ENCODE results near the gene TRAF3IP3. TPM values are rescaled to one million over a fixed set of nuclear protein-coding genes. Genes with fewer than 3 reads are reported as not detected.

The TRAF3IP3 gene
- total RNA-seq, 4 donors from 2014 or later = 1.6 to 3.1 (median 2.0) TPM; not detected in 1

DNA sequence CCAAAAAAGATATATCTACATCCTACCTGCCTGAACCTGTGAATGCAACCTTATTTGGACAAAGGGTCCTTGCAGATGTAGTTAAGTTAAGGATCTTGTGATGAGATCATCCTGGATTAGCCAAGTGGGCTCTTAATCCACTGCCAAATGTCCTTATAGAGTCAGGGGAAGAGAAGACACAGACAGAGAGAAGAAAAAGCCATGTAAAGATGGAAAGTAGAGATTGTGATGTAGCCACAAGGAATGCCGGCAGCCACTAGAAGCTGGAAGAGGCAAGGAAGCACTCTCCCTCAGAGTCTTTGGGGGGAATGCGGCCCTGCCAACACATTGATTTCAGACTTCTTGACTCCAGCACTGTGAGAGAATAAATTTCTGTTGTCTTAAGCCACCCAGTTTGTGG lies 35.0 kb upstream of the TRAF3IP3 start:
- DNase-seq (ENCODE audit: low spot score in 2 of 2) = no peak
- H3K27ac ChIP-seq = no peak overlapping the region
- TF ChIP-seq, protein P1, sequence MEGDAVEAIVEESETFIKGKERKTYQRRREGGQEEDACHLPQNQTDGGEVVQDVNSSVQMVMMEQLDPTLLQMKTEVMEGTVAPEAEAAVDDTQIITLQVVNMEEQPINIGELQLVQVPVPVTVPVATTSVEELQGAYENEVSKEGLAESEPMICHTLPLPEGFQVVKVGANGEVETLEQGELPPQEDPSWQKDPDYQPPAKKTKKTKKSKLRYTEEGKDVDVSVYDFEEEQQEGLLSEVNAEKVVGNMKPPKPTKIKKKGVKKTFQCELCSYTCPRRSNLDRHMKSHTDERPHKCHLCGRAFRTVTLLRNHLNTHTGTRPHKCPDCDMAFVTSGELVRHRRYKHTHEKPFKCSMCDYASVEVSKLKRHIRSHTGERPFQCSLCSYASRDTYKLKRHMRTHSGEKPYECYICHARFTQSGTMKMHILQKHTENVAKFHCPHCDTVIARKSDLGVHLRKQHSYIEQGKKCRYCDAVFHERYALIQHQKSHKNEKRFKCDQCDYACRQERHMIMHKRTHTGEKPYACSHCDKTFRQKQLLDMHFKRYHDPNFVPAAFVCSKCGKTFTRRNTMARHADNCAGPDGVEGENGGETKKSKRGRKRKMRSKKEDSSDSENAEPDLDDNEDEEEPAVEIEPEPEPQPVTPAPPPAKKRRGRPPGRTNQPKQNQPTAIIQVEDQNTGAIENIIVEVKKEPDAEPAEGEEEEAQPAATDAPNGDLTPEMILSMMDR (IDR thresholded peaks at IDR 0.05) = no peak
- TF ChIP-seq POLR2AphosphoS5 (IDR thresholded peaks at IDR 0.05) (no peak), EP300 (IDR thresholded peaks at IDR 0.05) (no peak), POLR2A (IDR thresholded peaks at IDR 0.05) (no peak)
- H3K36me3 ChIP-seq = no peaks in the 10 kb centered on the region
- H3K9me3 ChIP-seq = no peaks in the 10 kb centered on the region
- WGBS = 83% methylated on average over 2 of the region's 2 CpGs
- H3K27me3 ChIP-seq = no peaks in the 10 kb centered on the region
- peaks cover 32% of the 10 kb centered on the region for H3K4me1 ChIP-seq
- no peak overlapping the region for H3K4me3 ChIP-seq

DNA sequence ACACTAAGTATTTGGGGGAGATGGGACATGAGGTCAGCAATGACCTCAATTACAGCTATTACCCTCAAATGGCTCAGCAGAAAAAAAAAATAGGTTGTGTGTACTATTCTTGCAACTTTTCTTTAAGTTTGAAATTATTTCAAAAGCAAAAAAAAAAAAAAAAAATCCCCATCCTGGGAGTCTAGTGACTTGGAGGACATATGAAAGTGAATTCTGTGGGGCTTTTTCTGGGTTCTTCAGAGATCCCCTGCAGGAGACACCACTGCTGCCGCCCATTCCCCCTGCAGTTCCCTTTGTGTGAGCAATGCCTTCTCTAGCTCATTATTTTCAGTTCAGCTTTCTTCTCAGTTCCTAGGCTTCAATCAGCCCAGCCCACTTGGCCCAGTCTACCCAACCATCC lies 34.5 kb upstream of the TRAF3IP3 start:
- Histone ChIP-seq H3K27ac (no peak overlapping the region), H3K9me3 (no peaks in the 10 kb centered on the region), H3K36me3 (no peaks in the 10 kb centered on the region), H3K27me3 (no peaks in the 10 kb centered on the region), H3K4me1 (peaks cover 32% of the 10 kb centered on the region), H3K4me3 (no peak overlapping the region)
- DNase-seq (ENCODE audit: low spot score in 2 of 2) = no peak
- TF ChIP-seq EP300 (IDR thresholded peaks at IDR 0.05) (no peak), POLR2A (IDR thresholded peaks at IDR 0.05) (no peak), POLR2AphosphoS5 (IDR thresholded peaks at IDR 0.05) (no peak)
- TF ChIP-seq, protein P1 (IDR thresholded peaks at IDR 0.05) = no peak
- 83% methylated on average over 1 of the region's 1 CpG for WGBS

DNA sequence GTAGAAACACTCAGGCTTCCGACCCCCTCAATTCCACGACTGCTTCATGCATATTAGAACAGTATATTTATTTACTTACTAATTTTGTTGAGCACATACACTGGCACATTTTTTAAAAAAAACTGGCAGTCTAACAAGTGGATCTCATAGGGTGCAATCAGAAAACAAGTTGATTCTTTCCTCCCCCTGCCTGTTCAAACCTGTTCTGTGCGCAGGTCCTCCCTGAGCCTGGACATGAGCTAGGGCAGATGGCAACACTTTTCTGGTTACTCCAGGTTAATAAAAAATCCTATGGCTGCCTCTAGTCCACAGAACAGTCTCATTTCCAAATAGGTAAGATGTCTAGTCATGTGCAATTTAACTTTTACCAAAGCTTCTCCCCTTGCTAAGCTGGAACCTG lies 32.6 kb upstream of the TRAF3IP3 start:
- Histone ChIP-seq H3K27ac (no peak overlapping the region), H3K9me3 (no peaks in the 10 kb centered on the region), H3K4me1 (peaks cover 32% of the 10 kb centered on the region), H3K4me3 (no peak overlapping the region), H3K36me3 (no peaks in the 10 kb centered on the region), H3K27me3 (no peaks in the 10 kb centered on the region)
- WGBS = 61% methylated on average over 3 of the region's 3 CpGs
- TF ChIP-seq POLR2AphosphoS5 (IDR thresholded peaks at IDR 0.05) (no peak), EP300 (IDR thresholded peaks at IDR 0.05) (no peak), POLR2A (IDR thresholded peaks at IDR 0.05) (no peak)
- TF ChIP-seq, protein P1 (IDR thresholded peaks at IDR 0.05) = no peak
- DNase-seq (ENCODE audit: low spot score in 2 of 2) = no peak

DNA sequence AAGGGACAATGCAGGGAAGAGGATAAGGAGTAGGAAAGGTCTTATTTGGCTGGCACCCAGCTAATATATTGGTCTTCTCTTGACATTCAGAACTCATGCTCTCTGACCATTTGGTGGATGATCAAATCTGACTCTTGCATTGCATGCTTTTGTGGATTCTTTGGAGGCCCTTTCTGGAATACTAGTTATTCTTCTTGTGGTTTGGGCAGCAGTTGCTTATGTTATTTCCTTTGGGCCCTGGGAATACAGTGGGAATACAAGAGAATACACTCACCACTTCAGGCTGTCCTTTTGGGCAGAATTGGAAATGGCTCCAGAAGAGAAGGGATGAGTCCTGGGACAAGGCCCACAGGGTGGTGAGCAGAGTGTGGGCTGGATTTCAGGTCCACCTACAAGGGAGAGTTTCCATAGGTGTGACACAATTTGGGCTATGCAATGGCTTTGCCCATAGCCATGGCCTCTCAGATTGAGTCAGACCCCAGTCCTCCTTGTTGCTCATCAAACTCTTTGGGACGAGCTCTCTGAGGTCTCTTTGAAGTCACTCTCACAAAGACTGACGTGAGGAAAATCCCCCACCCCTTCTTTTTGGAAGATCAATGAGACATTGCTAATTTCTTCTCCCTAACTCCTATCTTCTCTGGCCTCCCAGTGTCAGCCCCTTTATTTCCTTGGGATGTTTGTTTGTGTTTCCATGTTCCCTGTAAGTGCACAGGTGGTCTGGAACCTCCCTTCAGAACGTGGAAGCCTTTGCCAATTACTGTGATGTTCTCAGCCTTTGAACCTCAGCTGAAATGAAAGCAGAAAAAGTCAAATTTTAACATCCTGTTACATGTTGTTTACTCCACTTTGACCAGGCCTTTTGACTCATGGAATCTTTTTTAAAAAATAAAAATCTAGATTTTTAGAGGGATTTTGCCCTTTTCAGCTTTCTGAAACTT lies 31.8 kb upstream of the TRAF3IP3 start:
- WGBS = 78% methylated on average over 3 of the region's 3 CpGs
- H3K4me3 ChIP-seq = no peak overlapping the region
- H3K27ac ChIP-seq = no peak overlapping the region
- no peaks in the 10 kb centered on the region for H3K36me3 ChIP-seq
- H3K27me3 ChIP-seq = no peaks in the 10 kb centered on the region
- TF ChIP-seq POLR2A (IDR thresholded peaks at IDR 0.05) (no peak), POLR2AphosphoS5 (IDR thresholded peaks at IDR 0.05) (no peak)
- TF ChIP-seq, protein P1 (IDR thresholded peaks at IDR 0.05) = no peak
- peaks cover 32% of the 10 kb centered on the region for H3K4me1 ChIP-seq
- no peaks in the 10 kb centered on the region for H3K9me3 ChIP-seq
- no peak for DNase-seq (ENCODE audit: low spot score in 2 of 2)

DNA sequence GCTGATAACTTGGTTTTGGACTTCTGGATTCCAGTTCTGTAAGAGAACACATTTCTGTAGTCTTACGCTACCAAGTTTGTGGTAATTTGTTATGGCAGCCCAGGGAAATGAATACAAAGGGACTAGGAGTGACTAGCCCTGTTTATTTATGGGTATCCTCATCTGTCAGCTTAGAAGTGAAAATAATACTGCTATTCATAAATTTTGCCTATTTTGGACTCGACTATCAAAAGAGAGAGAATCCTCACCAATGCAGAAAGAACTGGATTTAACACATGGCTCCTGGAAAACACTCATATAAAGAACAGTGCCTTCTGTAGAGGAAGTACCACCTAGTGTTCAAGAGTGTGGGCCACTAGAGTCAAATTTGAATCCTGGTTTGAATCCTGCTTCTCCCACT lies 28.6 kb upstream of the TRAF3IP3 start:
- DNase-seq (ENCODE audit: low spot score in 2 of 2) = no peak
- H3K27ac ChIP-seq = no peak overlapping the region
- no peaks in the 10 kb centered on the region for H3K9me3 ChIP-seq
- TF ChIP-seq EP300 (IDR thresholded peaks at IDR 0.05) (no peak), POLR2A (IDR thresholded peaks at IDR 0.05) (no peak), POLR2AphosphoS5 (IDR thresholded peaks at IDR 0.05) (no peak)
- TF ChIP-seq, protein P1 (IDR thresholded peaks at IDR 0.05) = no peak
- WGBS = 78% methylated on average over 2 of the region's 2 CpGs
- no peaks in the 10 kb centered on the region for H3K27me3 ChIP-seq
- no peaks in the 10 kb centered on the region for H3K36me3 ChIP-seq
- no peak overlapping the region for H3K4me3 ChIP-seq
- H3K4me1 ChIP-seq = peaks cover 12% of the 10 kb centered on the region
